Bronchial epithelial cell (primary cell): ENCODE results near the gene INTS13. TPM values are rescaled to one million over a fixed set of nuclear protein-coding genes. Genes with fewer than 3 reads are reported as not detected.

Experiments used
- DNase-seq: peaks from one replicate; pipeline ENCODE4 v3.0.0-alpha.2; 2010; ENCODE audit warnings: low read depth
- FAIRE-seq: peaks from 2 replicates; lab custom pipeline; 2011; peaks lifted over from hg19 to GRCh38; lab: Jason Lieb, UNC
- H3K27me3 ChIP-seq: 2 replicates; pipeline ENCODE4 v1.5.1; 2011; ENCODE audit warnings: low read length; ENCODE audit not compliant: control insufficient read depth, insufficient read depth
- H3K36me3 ChIP-seq: 2 replicates; pipeline ENCODE4 v1.5.1; 2011; ENCODE audit warnings: low read length; ENCODE audit not compliant: control insufficient read depth, insufficient read depth
- H3K4me3 ChIP-seq: 2 replicates; pipeline ENCODE4 v1.5.1; 2011; ENCODE audit warnings: mild to moderate bottlenecking, low read depth, low read length, control low read depth
- CTCF ChIP-seq: IDR thresholded peaks from 2 replicates; pipeline ENCODE4 v1.5.1; 2011; ENCODE audit warnings: mild to moderate bottlenecking, moderate library complexity, low read length, control low read depth, inconsistent platforms; ENCODE audit not compliant: insufficient read depth, severe bottlenecking
- total RNA-seq: library from RNA; depleted of rRNA; stranded (reverse); fragments of >200 nt; gene quantifications from 2 replicates; pipeline ENCODE4 v1.2.1, GENCODE V29; 2014

INTS13 gene
- total RNA-seq, 1 donor from 2014 or later: 19.7 TPM

GRCh38 chr12:26954027-26954426 is 16.2 kb upstream of the INTS13 start:
- DNase-seq: no peak
- H3K4me3 ChIP-seq: no peak overlapping the region
- no peak for TF ChIP-seq CTCF
- no peaks in the 10 kb centered on the region for H3K36me3 ChIP-seq
- FAIRE-seq: no peak
- no peaks in the 10 kb centered on the region for H3K27me3 ChIP-seq

- no peaks in the 10 kb centered on the region for H3K27me3 ChIP-seq
- no peak overlapping the region for H3K4me3 ChIP-seq
- no peaks in the 10 kb centered on the region for H3K36me3 ChIP-seq
- DNase-seq (no peak), FAIRE-seq (no peak)
- no peak for TF ChIP-seq CTCF
Measured at GRCh38 chr12:26953447-26953846, 15.7 kb upstream of the INTS13 start.

GRCh38 chr12:26948309-26948708 is 10.5 kb upstream of the INTS13 start:
- H3K36me3 ChIP-seq: no peaks in the 10 kb centered on the region
- no peak for TF ChIP-seq CTCF
- no peaks in the 10 kb centered on the region for H3K27me3 ChIP-seq
- FAIRE-seq: no peak
- DNase-seq: no peak
- H3K4me3 ChIP-seq: no peak overlapping the region

- no peak for TF ChIP-seq CTCF
- no peaks in the 10 kb centered on the region for H3K27me3 ChIP-seq
- no peak for DNase-seq
- no peak for FAIRE-seq
- H3K4me3 ChIP-seq: no peak overlapping the region
- no peaks in the 10 kb centered on the region for H3K36me3 ChIP-seq
Measured at GRCh38 chr12:26941215-26941594, 3.4 kb upstream of the INTS13 start.

GRCh38 chr12:26940516-26941214 is 2.9 kb upstream of the INTS13 start:
- no peaks in the 10 kb centered on the region for H3K27me3 ChIP-seq
- DNase-seq (peak; percentile 18), FAIRE-seq (no peak)
- H3K36me3 ChIP-seq: no peaks in the 10 kb centered on the region
- no peak overlapping the region for H3K4me3 ChIP-seq
- no peak for TF ChIP-seq CTCF

- FAIRE-seq (no peak), DNase-seq (no peak)
- no peaks in the 10 kb centered on the region for H3K27me3 ChIP-seq
- H3K4me3 ChIP-seq: no peak overlapping the region
- no peak for TF ChIP-seq CTCF
- no peaks in the 10 kb centered on the region for H3K36me3 ChIP-seq
Measured at GRCh38 chr12:26939953-26940352, 2.2 kb upstream of the INTS13 start.
